AG04450 (cell line): ENCODE results near the gene DPYSL4. TPM values are rescaled to one million over a fixed set of nuclear protein-coding genes. Genes with fewer than 3 reads are reported as not detected.

ENCODE experiments used
- CTCF ChIA-PET: fragments of 300-600, 350-600 bp; formaldehyde crosslinking; extraction: SDS; loops from one replicate; lab custom pipeline; 2022; ENCODE audit warnings: antibody characterized with exemption, inconsistent platforms; lab: Charles Lee
- POLR2A ChIA-PET: fragments of 350-600 bp; formaldehyde crosslinking; extraction: SDS; loops from one replicate; lab custom pipeline; 2021; ENCODE audit warnings: antibody characterized with exemption, inconsistent platforms; lab: Yijun Ruan, JAX
- DNase-seq: peaks from one replicate; pipeline ENCODE4 v3.0.0-alpha.2; 2011; ENCODE audit warnings: low read depth, low spot score
- H3K27ac ChIP-seq: one replicate; pipeline ENCODE4 v1.5.1; 2012; ENCODE audit warnings: low read depth, low read length, control low read depth
- H3K27me3 ChIP-seq: one replicate; pipeline ENCODE4 v1.6.0; 2012; ENCODE audit warnings: low read length; ENCODE audit not compliant: control insufficient read depth, insufficient read depth
- H3K4me3 ChIP-seq: 2 replicates; pipeline ENCODE4 v1.5.1; 2011; ENCODE audit warnings: mild to moderate bottlenecking, low read depth, low read length, control low read depth
- H3K9me3 ChIP-seq: 2 replicates; pipeline ENCODE4 v1.5.1; 2012; ENCODE audit warnings: low read length; ENCODE audit not compliant: control insufficient read depth, insufficient read depth
- polyA plus RNA-seq: library from polyadenylated mRNA; depleted of rRNA; stranded (reverse); fragments of >200 nt; gene quantifications from 2 replicates; pipeline ENCODE4 v1.2.3, GENCODE V29; 2011
- TF ChIP-seq, protein P1 (sequence below): IDR thresholded peaks from 2 replicates; pipeline ENCODE4 v1.5.1; 2011; ENCODE audit warnings: low read depth, low read length, control low read depth, inconsistent platforms

Gene DPYSL4
- polyA plus RNA-seq, 1 experiment = 9.0 TPM

DNA sequence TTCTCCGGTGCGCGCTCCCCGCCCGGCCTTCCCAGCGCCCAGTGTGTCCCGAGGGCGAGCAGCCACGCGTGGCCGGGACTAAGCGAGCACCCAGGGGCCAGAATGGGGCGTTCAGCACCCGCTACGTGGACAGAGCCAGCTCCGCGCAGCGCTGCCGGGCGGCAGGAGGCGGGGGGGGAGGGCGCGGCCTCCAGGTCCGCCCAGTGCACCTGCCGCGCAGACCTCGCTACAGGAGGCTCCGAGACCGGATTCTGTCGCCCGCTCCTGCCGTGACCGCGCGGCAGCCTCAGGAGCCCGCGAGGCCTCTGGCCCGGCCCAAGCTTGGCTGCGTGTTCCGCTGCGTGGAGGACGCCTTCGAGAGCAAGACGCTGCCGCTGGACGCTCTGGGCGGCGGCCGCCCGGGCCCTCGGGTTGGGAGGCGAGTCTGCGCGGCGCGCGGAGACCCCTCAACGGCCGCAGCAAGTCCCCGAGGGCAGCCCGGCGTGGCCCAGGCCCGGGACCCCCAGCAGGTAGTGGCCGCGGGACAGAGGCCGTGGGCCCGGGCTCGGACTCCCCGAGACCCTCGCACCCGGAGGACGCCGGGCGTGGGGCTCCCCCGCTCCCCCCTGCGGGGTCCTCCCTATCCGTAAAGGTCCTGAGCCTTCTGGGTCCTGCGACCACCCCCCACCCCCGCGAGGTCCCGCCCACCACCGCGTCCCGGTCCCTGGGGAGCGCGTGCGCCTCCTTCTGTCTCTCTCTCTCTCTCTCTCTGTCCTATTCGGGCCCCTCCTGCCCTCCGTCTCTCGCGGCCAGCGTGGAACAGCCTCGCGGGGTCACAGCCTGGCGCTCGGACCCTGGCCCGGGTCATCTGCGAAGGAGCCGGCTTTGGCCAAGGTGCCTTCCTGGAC lies 904 bp upstream of the DPYSL4 start:
- no peak overlapping the region for H3K27ac ChIP-seq
- H3K27me3 ChIP-seq = peaks cover 29% of the 10 kb centered on the region
- TF ChIP-seq, protein P1, sequence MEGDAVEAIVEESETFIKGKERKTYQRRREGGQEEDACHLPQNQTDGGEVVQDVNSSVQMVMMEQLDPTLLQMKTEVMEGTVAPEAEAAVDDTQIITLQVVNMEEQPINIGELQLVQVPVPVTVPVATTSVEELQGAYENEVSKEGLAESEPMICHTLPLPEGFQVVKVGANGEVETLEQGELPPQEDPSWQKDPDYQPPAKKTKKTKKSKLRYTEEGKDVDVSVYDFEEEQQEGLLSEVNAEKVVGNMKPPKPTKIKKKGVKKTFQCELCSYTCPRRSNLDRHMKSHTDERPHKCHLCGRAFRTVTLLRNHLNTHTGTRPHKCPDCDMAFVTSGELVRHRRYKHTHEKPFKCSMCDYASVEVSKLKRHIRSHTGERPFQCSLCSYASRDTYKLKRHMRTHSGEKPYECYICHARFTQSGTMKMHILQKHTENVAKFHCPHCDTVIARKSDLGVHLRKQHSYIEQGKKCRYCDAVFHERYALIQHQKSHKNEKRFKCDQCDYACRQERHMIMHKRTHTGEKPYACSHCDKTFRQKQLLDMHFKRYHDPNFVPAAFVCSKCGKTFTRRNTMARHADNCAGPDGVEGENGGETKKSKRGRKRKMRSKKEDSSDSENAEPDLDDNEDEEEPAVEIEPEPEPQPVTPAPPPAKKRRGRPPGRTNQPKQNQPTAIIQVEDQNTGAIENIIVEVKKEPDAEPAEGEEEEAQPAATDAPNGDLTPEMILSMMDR = no peak
- POLR2A ChIA-PET = no interaction called here
- no peak for DNase-seq
- peaks cover 4% of the 10 kb centered on the region; the same call in 1 of the 2 replicates for H3K9me3 ChIP-seq
- H3K4me3 ChIP-seq = peak overlapping the region; percentile 37; the same call in 1 of the 2 replicates
- CTCF ChIA-PET = no interaction called here

DNA sequence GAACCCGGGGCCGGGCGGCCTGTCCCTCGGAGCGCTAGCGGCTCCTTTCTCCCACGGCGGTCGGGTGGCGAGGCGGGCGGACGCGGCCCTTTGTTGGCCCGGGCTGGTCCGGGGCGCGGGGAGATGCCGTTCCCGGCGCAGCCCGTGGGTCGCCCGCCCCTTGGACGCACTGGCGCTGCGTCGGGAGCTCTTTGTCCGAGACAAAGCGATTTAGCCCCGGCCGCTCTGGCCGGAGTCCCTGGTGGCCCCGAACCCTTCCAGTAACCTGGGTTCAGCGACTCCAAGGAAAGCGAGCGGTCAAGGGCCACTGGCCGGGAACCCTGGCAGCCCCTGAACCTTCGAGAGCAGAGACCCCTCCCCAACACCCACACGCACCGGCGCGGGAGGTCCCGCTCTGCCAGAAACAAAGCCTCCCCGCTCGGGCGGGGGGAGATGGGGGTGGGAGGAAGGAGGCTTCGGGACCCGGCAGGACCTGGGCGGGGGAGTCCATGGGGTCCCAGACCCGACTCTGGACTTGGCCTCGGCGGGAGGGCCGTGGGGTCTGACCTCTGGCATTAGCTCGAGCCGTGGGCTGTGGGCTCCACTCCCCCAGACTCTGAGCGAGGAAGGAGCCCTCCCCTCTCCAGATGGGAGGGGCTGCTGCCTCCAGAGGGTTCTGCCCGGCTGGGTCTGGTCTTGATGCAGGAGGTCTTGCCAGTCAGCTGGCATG lies 836 bp downstream of the DPYSL4 start:
- Histone ChIP-seq H3K27me3 (peaks cover 26% of the 10 kb centered on the region), H3K4me3 (peak overlapping the region; percentile 67), H3K27ac (no peak overlapping the region), H3K9me3 (peaks cover 4% of the 10 kb centered on the region; the same call in 1 of the 2 replicates)
- TF ChIP-seq, protein P1 = no peak
- POLR2A ChIA-PET = no interaction called here
- DNase-seq = no peak
- CTCF ChIA-PET = no interaction called here

DNA sequence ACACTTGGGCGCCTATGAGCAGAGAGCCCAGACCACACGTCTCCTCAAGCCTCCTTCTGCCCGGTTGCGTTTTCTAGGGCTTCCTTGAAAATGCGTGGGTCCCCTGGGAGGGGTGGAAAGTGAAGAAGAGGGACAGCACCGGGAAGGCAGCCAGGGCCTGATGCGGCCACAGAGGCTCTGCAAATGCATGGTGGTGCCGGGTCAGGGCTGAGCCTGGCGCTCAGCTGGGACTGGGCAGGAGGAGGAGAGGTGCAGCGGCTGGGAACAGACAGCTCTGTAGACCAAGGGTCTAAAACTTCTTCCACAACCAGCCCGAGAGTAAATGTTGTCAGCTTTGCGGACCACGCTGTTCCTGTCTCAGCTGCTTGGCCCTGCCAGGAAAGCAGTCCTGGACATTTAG lies 1.6 kb downstream of the DPYSL4 start:
- ChIA-PET POLR2A (no interaction called here), CTCF (interaction anchor here (0.6 kb wide), 1 partner anchor 256 kb away, joined by 5 read pairs; no protein-coding TSS in a partner anchor)
- Histone ChIP-seq H3K9me3 (peaks cover 4% of the 10 kb centered on the region; the same call in 1 of the 2 replicates), H3K27me3 (peaks cover 24% of the 10 kb centered on the region), H3K4me3 (peak overlapping the region; percentile 67), H3K27ac (no peak overlapping the region)
- no peak for DNase-seq
- TF ChIP-seq, protein P1 = no peak

DNA sequence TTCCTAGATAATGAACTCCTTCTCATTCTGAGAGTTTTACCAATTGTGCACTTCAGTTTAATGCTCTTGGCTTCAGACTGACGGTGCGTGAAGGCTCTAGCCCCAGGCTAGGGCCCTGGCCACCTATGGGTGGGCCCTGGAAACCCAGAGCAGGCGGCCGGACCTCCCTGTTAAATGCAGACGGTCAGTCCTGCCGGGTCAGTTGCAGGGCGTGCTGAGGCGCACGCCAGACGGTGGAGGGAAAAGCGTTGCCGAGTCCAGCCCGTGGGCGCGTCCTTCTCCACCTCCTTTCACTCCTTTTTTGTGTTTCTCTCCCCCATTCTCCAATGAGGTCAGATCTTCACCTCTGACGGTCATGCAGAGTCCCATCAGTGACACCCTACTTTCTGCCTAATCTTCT lies 2.3 kb downstream of the DPYSL4 start:
- TF ChIP-seq, protein P1 = no peak
- ChIA-PET POLR2A (no interaction called here), CTCF (interaction anchor here (0.6 kb wide), 1 partner anchor 256 kb away, joined by 5 read pairs; no protein-coding TSS in a partner anchor)
- peaks cover 4% of the 10 kb centered on the region; the same call in 1 of the 2 replicates for H3K9me3 ChIP-seq
- H3K27ac ChIP-seq = no peak overlapping the region
- no peak for DNase-seq
- no peak overlapping the region for H3K4me3 ChIP-seq
- peaks cover 24% of the 10 kb centered on the region for H3K27me3 ChIP-seq
